ENCODE data around the gene DOCK4.

- no peak for TF ChIP-seq CTCF (IDR thresholded peaks at IDR 0.05; ENCODE audit: insufficient read depth, low read length, poor library complexity, severe bottlenecking)
- TF ChIP-seq EZH2phosphoT487 (conservative IDR thresholded peaks at IDR 0.05; ENCODE audit: low read length), result no peak
Measured at GRCh38 chr7:111744501-111745155, 461.6 kb downstream of the DOCK4 start.
